VCaP (cell line): ENCODE results near the gene EFCAB6.
"Not testable (repeated sequence)": the region's sequence is repeated elsewhere in the genome, so short reads cannot be mapped to it uniquely, and the experiment has no call there.

Source experiments
- H3K27ac ChIP-seq: fragments of 450-650 bp; 2 replicates; pipeline ENCODE4 v1.5.1; 2017
- CTCF ChIP-seq: fragments of 450-650 bp; conservative IDR thresholded peaks from 2 replicates; pipeline ENCODE4 v1.5.1; 2017; ENCODE audit warnings: mild to moderate bottlenecking, moderate library complexity

EFCAB6 gene

GRCh38 chr22:43658823-43659222, 153.3 kb downstream of the EFCAB6 start:
- TF ChIP-seq CTCF, result no peak

DNA sequence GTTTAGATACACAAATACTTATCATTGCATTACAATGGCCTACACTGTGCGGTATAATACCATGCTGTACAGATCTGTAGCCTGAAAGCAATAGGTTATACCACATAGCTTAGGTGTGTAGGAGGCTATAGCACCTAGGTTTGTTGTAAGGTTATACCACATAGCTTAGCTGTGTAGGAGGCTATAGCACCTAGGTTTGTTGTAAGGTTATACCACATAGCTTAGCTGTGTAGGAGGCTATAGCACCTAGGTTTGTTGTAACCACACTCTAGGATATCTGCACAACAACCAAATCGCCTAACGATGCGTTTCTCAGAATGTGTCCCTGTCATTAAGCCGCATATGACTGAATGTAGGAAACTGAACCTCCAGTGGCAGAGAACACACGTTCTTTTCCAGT, 155.5 kb downstream of the EFCAB6 start:
- H3K27ac ChIP-seq, result not testable (repeated sequence)

More at GRCh38 chr22:43658823-43659222, 153.3 kb downstream of the EFCAB6 start:
- H3K27ac ChIP-seq, result no peak overlapping the region

- H3K27ac ChIP-seq, result no peak overlapping the region
- TF ChIP-seq CTCF, result no peak
These were observed 157.8 kb downstream of the EFCAB6 start for GRCh38 chr22:43654271-43654670.

GRCh38 chr22:43652845-43653244, 159.3 kb downstream of the EFCAB6 start:
- no peak overlapping the region for H3K27ac ChIP-seq
- TF ChIP-seq CTCF, result no peak

DNA sequence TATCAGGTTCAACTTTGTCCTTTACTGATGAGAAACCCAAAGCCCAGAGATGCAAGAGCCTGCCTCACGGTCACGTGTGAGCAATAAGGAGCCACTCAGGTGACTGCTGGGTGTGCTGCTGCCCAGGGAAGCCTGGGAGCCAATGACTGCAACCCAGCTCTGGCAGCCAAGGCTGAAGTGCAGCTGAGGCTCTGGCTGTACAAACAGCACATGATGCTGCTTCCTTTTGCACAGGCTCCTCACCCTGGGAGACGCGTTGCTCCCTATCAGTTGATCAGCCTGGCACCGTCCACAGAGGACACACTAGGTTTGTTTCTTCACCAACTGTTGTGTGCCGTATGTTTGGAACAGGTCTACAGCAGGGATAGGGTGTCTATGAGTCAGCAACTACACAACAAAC, 168.7 kb downstream of the EFCAB6 start:
- no peak for TF ChIP-seq CTCF
- peak overlapping the region; percentile 62 for H3K27ac ChIP-seq

DNA sequence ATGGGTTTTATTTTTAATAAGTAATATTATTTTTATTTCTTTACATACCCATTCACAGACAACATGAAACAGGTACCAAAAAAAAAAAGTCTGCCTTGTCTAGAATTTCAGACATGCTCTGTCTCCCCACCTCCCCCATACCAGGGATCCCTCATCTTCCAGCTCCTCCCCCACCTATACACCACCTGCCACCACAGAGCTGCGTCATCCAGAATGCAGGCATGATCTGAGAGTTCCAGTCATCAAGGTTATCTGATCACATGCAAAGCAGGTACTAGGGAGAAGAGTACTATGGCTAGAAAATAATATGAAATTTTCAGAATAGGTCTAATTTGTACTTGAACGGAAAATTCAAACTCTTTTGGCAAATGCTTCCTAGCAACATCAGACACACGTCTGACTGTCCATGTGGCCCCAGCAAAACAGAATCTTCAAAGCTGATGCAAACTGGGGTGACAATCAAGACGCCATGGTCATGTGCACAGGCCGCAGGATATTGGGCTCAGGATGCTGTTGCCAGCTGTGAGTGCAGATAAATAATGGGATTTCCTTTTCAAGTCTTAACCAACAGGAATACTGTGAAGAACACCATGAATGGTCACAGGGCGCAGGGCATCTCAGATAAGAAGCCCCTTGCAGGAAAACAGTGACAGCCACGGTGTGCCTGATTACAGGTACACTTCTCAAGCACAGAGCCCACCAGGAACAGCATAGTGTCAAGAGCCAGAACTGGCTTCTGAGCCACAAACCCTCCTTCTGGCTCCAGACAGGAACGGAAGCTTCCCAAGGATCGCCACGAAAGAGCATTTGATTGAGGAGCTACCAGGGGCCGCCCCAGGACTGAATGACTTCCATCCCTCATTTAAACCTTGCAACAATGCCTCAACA, 169.5 kb downstream of the EFCAB6 start:
- no peak for TF ChIP-seq CTCF
- peak overlapping the region; percentile 62 for H3K27ac ChIP-seq

- TF ChIP-seq CTCF, result no peak
- H3K27ac ChIP-seq, result no peak overlapping the region
These were observed 172.7 kb downstream of the EFCAB6 start for GRCh38 chr22:43639228-43639948.
